ENCODE measurements around the gene DAZL. TPM values are rescaled to one million over a fixed set of nuclear protein-coding genes. Genes with fewer than 3 reads are reported as not detected.

Gene DAZL
- total and polyA plus RNA-seq, 9 of the 15 experiments (the other 6 are each of a cell fraction or from before 2014, with no cell fraction given) = not detected

DNA sequence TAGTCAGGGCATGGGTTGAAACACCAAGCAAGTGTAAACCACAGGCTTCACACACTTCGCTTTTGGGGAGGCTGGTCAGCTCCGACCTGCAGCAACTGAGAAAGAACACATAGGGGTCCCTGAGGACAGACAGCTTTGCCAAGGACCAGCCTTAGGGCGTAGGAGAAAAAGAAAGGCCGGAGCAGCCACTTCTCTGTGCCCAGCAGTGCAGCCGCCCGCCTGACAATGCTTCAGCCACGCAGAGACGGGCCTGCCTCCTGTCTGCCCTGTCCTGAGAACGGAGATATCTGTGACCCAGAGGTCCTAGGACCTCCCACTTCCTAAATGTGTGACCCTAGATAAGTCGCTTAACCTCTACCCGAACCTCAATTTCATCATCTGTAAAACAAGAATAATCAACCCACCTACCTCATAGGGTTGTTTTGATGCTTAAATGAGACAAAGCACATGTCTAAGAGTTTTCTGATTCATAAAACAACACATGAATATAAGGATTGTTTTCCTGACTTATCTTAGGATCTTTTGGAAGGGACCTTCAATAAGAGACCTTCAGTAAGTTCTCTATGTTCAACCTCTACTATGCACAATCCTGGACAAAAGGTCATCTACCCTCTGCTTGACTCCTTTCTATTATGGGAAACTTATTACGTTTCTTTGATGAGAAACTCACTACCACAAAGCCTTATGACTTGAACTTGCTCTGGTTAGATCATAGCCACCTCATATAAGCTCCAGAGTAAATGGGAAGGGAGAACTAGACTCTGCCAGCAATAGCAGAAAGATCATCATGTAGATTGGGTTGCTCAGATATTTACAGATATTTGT is 58.8 kb downstream of the DAZL start (continued):
- TF ChIP-seq, protein P1, sequence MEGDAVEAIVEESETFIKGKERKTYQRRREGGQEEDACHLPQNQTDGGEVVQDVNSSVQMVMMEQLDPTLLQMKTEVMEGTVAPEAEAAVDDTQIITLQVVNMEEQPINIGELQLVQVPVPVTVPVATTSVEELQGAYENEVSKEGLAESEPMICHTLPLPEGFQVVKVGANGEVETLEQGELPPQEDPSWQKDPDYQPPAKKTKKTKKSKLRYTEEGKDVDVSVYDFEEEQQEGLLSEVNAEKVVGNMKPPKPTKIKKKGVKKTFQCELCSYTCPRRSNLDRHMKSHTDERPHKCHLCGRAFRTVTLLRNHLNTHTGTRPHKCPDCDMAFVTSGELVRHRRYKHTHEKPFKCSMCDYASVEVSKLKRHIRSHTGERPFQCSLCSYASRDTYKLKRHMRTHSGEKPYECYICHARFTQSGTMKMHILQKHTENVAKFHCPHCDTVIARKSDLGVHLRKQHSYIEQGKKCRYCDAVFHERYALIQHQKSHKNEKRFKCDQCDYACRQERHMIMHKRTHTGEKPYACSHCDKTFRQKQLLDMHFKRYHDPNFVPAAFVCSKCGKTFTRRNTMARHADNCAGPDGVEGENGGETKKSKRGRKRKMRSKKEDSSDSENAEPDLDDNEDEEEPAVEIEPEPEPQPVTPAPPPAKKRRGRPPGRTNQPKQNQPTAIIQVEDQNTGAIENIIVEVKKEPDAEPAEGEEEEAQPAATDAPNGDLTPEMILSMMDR (IDR thresholded peaks at IDR 0.05 in 2 of 3, conservative IDR thresholded peaks at IDR 0.05 in 1 of 3; ENCODE audit: insufficient read depth in 2 of 3, low read depth in 1 of 3, low read length in 3 of 3) = no peak
- TF ChIP-seq ZKSCAN1 (IDR thresholded peaks at IDR 0.05; ENCODE audit: low read depth, low read length) (no peak), ETV5 (CRISPR knock-in tag; IDR thresholded peaks at IDR 0.05; ENCODE audit: low read depth) (0 out of 2 replicates have a peak, but pooled peaks have one; percentile 33), HSF4 (CRISPR knock-in tag; IDR thresholded peaks at IDR 0.05; ENCODE audit: borderline replicate concordance) (no peak), PML (IDR thresholded peaks at IDR 0.05; ENCODE audit: low read length) (peak; percentile 51), BMI1 (IDR thresholded peaks at IDR 0.05; ENCODE audit: low read length) (no peak), SMARCE1 (IDR thresholded peaks at IDR 0.05) (peak; percentile 69; the same call in 1 of the 2 replicates), NBN (IDR thresholded peaks at IDR 0.05; ENCODE audit: low read depth) (0 out of 2 replicates have a peak, but pooled peaks have one; percentile 26), CHD4 (IDR thresholded peaks at IDR 0.05; ENCODE audit: insufficient read depth, insufficient replicate concordance, low read depth, low read length, poor library complexity, severe bottlenecking) (no peak), SMARCA4 (IDR thresholded peaks at IDR 0.05) (peak; percentile 88), FOSL1 (tag; conservative IDR thresholded peaks at IDR 0.05) (peak; percentile 50), SRSF7 (optimal IDR thresholded peaks at IDR 0.05; ENCODE audit: low read depth, low read length) (no peak)
- TF ChIP-seq, protein P2, sequence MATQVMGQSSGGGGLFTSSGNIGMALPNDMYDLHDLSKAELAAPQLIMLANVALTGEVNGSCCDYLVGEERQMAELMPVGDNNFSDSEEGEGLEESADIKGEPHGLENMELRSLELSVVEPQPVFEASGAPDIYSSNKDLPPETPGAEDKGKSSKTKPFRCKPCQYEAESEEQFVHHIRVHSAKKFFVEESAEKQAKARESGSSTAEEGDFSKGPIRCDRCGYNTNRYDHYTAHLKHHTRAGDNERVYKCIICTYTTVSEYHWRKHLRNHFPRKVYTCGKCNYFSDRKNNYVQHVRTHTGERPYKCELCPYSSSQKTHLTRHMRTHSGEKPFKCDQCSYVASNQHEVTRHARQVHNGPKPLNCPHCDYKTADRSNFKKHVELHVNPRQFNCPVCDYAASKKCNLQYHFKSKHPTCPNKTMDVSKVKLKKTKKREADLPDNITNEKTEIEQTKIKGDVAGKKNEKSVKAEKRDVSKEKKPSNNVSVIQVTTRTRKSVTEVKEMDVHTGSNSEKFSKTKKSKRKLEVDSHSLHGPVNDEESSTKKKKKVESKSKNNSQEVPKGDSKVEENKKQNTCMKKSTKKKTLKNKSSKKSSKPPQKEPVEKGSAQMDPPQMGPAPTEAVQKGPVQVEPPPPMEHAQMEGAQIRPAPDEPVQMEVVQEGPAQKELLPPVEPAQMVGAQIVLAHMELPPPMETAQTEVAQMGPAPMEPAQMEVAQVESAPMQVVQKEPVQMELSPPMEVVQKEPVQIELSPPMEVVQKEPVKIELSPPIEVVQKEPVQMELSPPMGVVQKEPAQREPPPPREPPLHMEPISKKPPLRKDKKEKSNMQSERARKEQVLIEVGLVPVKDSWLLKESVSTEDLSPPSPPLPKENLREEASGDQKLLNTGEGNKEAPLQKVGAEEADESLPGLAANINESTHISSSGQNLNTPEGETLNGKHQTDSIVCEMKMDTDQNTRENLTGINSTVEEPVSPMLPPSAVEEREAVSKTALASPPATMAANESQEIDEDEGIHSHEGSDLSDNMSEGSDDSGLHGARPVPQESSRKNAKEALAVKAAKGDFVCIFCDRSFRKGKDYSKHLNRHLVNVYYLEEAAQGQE (IDR thresholded peaks at IDR 0.05; ENCODE audit: borderline replicate concordance) = no peak
- TF ChIP-seq, protein P2 (CRISPR knock-in tag; IDR thresholded peaks at IDR 0.05; ENCODE audit: low read depth) = no peak
- TF ChIP-seq, protein P3, sequence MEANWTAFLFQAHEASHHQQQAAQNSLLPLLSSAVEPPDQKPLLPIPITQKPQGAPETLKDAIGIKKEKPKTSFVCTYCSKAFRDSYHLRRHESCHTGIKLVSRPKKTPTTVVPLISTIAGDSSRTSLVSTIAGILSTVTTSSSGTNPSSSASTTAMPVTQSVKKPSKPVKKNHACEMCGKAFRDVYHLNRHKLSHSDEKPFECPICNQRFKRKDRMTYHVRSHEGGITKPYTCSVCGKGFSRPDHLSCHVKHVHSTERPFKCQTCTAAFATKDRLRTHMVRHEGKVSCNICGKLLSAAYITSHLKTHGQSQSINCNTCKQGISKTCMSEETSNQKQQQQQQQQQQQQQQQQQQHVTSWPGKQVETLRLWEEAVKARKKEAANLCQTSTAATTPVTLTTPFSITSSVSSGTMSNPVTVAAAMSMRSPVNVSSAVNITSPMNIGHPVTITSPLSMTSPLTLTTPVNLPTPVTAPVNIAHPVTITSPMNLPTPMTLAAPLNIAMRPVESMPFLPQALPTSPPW (CRISPR knock-in tag; IDR thresholded peaks at IDR 0.05) = no peak
